SK-N-MC (cell line): ENCODE measurements around the gene ADGRL1.
"Not testable (repeated sequence)": the region's sequence is repeated elsewhere in the genome, so short reads cannot be mapped to it uniquely, and the experiment has no call there.

Experiments
- EZH2 ChIP-seq: fragments of 200-600 bp; sonication (generic); IDR thresholded peaks from one replicate; pipeline ENCODE4 v1.6.1; 2017; ENCODE audit warnings: antibody characterized with exemption
- FOXP2 ChIP-seq: optimal IDR thresholded peaks from 2 replicates; pipeline ENCODE3; 2011; ENCODE audit warnings: mild to moderate bottlenecking, moderate library complexity; ENCODE audit not compliant: insufficient read depth; ENCODE audit errors: extremely low read length, control extremely low read depth
- POLR2AphosphoS5 ChIP-seq: IDR thresholded peaks from 2 replicates; pipeline ENCODE4 v1.6.1; 2012; ENCODE audit warnings: mild to moderate bottlenecking, low read depth, low read length, borderline replicate concordance

- not testable (repeated sequence) for TF ChIP-seq POLR2AphosphoS5, EZH2, FOXP2
Observed at GRCh38 chr19:14197288-14197687, 8.7 kb downstream of the ADGRL1 start.
